HG03135 (cell line): ENCODE results near the gene RASGEF1B.
A peak's percentile ranks its signal among the peaks of the same experiment; 100 is the strongest.
"Not testable (repeated sequence)": the region's sequence is repeated elsewhere in the genome, so short reads cannot be mapped to it uniquely, and the experiment has no call there.

Experiments used
- ATAC-seq: cut with Tn5 transposase; IDR thresholded peaks from one replicate; pipeline ENCODE4 v1.9.1; 2021; ENCODE audit warnings: mild to moderate bottlenecking, moderate library complexity; ENCODE audit not compliant: unreplicated experiment

RASGEF1B gene

DNA sequence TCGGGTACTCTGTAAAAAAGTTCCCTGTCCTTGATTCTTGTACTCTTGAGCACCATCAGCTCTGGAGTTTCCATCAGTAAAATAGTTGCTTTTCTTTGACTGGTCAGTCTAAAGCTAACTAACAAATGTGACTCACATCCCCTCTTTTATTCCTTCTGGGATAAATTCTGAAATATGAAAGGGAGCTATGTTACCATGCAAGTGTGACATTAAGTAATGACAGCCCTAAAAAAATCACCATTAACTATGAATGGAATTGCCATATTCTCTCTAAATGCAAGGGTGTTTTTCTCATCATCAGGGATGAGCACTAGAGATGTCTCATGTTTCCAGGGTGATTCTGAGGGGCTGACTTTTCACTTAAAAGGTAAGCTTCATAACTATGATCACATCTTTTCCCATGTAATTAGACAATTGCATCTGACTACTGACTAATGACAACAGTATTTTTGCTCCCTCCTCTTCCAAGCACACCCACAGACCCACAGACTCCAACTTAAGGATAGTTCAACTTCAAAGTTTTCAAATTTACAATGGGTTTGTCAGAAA is 26.9 kb upstream of the RASGEF1B start:
- no peak for ATAC-seq

DNA sequence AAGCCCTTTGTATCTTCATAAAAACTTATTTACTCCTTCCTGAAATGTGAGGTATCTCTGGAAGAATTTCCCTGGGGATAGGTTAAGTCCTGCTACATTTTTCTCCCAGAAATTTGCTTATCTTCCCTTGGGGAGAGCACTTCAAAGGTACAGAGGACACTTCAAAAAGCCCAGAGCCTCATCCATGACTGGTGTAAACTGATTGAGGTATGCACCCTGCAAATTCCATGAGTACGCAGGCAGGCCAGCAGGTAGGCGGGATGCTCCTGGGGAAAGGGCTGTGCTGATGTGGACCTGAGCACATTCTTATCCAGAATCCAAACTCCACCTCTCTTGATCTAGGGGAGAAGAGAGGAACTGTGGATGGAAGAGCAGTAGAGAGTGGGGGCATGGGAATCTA is 26.3 kb upstream of the RASGEF1B start:
- no peak for ATAC-seq

DNA sequence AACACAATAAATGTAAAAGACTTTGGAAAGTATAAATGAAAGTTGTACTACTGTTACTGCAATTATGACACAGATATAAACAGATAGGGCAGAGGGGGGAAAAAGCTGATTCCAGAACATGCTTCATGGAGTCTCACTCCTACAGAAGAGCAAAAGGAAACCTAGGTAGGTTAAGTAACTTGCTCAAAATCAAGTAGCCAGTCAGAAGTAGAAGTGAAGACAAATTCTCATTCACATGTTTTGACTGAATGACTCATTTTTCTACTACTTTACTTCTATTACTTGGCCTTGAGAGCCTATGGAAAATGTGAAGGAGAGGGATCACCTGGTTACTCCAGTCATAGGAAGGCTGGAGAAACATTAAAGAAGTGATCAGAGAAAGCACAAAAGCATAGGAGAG is 23.6 kb upstream of the RASGEF1B start:
- no peak for ATAC-seq

DNA sequence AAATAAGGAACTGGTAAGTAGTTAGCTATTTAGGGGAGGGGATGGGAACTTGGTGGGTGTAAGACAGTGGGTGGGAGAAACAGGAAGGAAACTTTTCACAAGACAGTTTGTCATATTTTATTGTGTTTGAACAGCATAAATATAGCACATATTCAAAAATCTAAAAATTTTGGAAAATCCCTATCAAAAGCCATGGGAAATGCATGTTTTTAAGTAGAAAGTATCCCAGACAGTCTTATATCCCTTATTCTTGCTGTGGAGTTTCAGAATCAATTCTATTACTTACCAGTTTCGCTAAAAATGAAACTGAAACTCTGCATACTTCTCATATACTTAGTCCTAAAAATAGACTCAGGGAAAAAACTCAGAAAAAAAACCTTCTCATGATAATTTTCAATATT is 22.3 kb upstream of the RASGEF1B start:
- peak; percentile 78 for ATAC-seq

DNA sequence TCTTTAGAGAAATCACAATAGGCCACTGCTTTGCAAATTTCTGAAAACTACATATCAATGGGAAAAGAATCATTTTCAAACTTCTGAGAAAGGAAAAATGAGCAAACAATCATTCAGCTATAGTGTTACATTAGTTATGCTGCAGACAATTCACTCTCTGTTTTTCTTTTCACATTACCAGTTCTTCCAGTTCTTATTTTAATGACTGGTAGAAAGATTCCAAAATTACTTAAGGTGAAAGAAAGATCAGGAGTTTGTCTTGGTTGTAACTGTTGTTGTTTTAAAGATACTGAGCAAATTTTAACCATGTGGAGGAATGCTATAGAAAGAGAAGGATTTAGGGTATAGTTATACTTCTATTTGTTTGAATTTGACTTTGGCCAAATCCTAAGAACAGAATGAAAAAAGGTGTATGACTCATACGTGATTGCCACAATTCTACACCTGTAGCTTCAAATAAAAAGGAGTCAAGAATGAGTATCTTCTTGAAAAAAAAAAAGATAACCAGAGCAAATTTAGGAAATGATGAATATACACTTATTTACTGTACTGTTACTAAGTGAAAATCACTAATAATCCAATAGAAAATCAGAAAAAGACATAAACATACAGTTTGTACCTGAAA is 21.0 kb upstream of the RASGEF1B start:
- no peak for ATAC-seq

DNA sequence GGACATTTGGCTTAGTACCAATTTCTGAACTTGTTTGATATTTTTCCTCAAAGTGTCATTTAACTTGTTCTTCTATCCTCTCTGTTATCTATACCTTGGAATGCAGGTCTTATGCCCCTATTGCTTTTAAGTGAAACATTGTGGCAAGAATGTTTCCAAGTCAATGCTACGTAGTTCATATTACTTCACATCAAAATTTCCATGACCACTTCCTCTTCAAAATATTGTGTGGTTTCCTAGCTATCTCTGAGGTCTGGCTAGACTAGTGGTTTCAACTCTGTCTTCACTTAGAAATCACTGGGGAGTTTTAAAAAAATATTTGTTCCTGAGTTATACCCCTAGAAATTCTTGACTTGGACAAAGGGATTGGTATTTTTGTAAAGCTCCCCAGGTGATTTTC is 20.2 kb upstream of the RASGEF1B start:
- peak; percentile 46 for ATAC-seq

DNA sequence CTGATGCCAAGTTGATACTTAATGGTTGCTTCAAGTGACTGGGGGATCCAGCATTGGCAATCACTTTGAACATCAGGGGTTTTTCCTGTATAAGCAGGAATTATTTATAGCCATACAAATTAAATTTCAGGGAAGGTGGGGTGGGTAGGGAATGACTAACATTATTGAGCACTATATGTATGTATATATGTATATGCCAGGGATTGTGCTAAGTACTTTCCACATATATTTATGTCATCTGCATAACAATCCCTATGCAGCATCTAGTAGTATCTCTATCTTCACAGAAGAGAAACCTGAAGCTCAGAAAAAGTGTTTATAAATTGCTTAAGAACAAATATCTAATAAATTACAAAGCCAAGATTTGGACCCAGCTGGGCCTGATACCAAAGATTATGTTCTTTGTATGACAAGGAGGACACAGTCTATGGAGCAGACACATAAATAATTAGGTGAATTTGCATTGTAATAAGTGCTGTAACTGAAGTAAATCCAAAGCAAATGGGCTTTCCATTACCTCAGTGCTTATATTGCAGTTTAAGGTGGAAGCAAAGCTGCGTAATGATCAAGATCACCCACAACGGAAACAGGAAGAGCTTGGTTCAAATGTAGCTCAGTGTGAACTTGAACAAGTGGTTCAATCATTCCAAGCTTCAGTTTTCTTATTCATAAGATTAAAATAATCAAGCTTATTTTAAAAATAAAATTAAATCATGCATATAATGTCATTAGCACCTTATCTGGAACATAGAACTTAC is 18.9 kb upstream of the RASGEF1B start:
- ATAC-seq: no peak

DNA sequence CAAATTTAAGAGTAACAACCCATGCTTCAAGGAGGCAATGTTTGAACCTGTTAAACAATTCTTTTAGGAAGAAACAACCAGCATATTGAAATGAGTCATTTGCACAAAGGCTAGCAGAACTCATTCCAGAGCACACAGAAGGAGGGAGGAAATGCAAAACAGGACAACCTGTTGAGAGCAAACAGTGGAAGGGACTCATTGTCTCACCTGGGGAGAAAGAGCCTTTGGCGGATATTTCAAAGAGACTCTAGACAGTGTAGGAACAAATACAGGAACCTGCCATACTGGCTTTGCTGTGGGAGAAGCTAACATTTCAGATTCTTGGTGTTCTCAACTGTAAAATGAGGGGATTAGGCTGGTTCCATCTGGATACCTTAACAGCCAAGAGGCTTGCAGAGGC is 14.8 kb upstream of the RASGEF1B start:
- no peak for ATAC-seq

DNA sequence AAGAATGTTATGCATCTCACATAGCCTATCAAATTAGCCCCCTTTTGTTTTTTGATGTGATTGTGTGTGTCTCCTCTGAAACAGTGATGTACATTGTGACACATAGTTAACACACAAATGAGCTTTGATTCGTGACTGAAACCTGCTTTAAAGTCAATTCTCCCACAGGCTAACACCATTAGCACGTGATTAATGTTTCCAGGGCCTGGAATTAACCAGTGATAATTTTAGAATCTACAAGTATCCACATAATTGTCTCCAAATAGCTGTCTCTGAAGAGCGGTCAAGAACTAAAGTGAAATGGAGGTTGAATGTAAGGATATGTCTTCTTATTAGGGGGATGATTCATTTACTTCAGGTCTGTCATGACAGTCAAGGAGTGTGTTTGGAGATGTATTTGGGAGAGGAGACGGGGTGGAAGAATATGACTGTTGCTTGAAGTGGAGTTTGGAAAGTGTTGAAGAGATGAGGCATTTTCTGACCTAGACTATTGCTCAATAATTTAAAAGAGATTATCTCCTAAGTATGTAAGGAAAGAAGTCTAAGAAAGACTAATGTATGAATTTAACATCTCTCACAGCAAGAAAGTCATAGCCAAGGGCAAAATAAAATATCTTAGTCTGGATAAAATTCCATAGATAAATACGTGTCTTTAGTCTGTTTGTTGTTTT is 13.7 kb upstream of the RASGEF1B start:
- ATAC-seq: no peak

DNA sequence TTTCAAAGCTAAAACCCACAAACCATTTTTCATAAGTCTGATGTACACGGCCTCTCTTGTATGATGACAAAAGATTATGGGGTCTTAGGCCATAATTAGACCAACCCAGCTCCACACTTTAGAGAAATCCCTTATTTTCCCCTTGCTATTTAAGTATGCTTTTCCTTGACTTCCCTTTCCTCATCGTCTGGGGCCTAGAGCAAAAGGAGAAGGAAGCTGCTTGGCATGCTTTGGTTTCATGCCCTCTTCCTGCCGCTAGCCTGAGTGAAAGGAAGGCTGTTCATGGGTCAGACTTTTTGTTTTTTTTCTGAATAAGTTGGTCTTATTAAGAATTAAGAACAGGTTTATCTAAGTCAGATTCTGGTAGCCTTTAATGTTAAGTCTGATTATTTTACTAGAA is 10.6 kb upstream of the RASGEF1B start:
- ATAC-seq: no peak

DNA sequence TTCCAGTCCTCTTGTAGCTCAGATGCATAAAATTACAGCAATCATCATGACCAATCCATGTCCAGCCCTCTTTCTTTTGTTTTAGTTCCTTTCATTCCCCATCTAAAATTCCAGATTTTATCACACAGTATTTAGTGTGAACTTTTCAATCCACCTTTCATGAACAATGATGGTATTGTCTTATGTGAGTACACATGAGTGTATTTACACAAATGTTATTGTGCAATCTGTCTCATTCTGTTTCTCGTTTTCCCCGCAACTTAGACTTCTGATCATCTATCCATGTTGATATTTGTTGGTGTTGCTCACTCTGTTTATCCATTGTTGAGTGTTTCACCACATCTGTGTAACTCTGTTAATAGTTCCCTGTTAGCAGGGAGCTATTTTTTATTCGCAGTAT is 9.4 kb upstream of the RASGEF1B start:
- no peak for ATAC-seq

DNA sequence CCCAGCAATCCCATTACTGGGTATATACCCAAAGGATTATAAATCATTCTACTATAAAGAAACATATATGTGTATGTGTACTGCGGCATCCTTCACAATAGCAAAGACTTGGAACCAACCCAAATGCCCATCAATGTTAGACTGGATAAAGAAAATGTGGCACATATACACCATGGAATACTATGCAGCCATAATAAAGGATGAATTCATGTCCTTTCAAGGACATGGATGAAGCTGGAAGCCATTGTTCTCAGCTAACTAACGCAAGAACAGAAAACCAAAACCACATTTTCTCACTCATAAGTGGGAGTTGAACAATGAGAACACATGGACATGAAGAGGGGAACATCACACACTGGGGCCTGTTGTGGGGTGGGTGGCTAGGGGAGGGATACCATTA is 7.9 kb upstream of the RASGEF1B start:
- not testable (repeated sequence) for ATAC-seq

DNA sequence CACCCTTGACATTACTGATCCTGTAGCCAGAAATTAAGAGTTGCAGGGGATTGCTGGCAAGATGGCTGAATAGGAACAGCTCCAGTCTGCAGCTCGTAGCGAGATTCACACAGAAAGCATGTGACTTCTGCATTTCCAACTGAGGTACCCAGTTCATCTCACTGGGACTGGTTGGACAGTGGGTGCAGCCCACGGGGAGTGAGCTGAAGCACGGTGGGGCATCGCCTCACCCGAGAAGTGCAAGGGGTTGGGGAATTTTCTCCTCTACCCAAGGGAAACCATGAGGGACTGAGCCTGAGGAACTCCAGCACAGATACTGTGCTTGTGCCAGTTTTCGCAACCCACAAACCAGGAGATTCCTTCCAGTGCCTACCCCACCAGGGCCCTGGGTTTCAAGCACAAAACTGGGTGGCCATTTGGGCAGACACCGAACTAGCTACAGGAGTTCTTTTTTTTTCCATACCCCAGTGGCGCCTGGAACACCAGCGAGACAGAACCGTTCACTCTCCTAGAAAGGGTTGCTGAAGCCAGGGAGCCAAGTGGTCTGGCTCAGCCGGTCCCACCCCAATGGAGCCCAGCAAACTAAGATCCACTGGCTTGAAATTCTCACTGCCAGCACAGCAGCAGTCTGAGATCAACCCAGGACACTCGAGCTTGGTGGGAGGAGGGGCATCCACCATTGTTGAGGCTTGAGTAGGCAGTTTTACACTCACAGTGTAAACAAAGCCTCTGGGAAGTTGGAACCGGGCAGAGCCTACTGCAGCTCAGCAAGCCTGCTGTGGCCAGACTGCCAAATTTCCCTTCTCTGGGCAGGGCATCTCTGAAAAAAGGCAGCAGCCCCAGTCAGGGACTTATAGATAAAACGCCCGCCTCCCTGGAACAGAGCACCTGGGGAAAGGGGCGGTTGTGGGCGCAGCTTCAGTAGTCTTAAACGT is 1.9 kb upstream of the RASGEF1B start:
- ATAC-seq: not testable (repeated sequence)

DNA sequence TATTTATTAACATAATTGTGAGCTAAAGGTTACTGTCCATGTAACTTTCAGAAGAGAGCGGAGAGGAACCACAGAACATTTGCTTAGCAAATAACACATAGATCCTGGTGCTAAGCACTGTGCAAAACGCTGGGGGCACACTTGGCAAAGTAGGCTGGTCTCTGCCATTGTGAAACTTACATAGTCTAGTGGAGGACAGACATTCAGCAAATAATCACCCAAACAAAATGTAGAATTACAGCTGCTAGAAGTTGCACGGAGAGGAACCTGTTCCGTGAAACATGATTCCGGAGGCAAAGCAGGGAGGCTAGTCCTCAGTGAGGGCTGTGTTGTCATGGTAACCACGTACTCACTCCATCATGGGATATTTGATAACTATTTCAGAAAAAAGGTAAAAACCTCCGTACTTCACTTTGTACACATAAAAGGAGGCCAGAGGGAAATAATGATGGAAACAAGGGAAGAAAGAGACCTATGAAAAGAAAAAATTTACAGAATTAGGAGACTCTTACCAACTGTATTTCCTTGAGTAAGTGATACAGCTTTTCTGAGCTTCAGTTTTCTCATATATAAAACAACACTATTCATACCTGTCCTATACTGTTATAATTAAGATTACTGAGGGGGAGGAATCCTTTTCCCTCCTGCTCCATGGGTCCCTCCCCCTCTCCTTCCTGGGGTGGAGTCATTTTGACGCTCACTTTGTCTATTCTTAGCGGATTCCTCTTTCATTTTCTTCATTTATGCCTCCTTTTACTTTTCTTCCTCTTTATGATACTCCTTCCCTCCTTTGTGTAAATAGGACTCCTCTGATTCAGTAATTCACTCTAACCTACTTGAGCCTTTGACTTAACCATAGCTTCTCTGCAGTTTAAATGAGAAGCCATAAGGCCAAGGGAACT is 825 bp upstream of the RASGEF1B start:
- peak; percentile 60 for ATAC-seq

DNA sequence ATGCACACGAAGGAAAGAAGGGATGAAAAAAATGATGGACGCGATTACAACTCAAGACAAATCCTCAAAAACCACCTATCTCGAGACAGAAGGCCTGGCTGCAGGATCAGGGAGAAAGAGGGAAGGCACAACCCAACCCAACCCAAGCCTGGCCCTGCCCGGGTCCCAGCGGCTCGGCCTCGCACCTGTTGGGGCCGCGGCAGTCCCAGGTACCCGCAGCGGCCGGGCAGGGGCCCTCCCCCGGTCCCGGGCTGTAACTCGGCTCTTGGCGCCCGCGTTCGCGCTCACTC is 464 bp downstream of the RASGEF1B start:
- ATAC-seq: no peak

DNA sequence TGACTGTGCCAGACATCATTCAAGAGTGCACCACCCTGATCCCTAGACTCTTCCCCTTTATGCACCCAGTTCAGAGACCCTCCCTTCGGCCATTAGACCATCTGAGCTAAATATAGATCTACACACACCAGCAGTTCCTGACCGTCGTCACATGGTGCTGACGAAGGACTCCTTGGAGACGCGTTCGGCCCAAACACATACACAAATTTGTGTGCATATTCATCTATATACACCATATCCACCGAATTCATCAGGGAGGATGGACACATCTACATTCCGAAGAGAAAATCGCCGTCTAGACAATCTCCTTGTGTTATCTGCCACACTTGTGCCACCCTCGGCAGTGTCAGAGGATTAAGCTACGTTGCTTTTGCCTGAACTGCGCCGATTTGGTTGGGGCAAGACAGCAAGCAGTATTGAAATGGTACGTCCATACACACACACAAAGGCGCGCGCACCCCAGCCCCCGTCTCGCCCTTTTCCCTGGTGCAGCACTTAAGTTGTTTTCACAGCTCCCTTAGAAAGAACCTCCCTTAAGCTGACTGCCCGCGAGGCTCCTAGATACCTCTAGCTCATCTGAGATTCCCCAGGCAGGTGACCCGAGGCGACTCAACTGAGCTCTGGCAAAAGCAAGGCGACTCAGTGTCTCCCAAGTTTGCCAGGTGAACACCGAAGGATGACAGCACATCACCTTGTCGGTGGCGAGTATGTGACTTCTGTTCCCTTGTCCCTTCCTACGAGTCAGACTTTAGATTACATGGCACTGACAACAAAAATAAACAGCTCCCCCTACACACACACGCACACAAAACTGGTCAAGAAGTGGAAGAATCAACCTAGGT is 1.0 kb downstream of the RASGEF1B start:
- ATAC-seq: no peak

DNA sequence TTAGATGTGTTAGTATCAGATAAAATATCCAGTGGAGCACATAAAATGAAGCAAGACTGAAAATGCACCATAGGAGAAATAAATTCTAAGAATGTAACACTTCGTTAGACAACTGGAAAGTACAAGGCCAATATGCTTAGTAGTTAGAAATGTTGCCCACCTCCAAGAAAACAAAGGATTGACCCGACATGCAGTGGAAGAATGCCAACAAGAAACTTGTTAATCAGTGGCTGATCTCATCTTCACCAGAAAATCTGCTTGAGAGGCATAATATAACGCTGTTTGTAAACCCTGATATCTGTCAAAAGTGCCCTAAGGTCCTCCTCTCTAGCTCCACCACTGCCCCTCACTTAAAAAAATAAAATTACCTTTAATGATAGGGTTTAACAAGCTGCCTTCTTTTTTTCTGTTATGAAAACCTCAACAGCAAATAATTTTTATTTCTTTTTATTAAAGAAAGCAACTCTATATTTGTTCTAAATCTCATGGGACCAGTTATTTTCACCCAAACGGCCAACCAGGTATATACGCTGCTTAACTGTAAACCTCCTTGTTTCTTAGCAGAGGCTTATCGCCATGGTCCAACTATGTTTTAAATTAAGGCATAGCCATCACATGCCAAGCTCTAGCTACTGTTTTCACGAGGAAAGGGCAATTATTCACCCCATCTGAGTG is 1.8 kb downstream of the RASGEF1B start:
- ATAC-seq: no peak

DNA sequence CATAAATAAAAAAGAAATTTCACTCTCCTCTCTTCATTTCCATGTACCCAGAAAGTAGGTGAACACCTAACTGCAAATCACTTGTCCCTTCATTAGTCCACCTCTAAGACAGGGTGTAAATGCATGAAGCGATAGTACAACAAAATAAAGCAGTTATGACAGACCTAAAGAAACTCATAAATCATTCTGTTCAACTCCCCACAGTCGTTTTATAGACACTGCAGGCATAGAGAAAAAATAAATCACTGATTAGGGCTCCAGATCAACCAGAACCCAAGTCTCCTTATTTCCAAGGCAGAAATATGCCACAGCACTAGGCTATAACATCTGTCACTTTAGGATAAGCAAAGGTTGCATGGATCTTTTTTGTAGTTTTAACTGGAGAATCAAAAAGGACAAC is 3.0 kb downstream of the RASGEF1B start:
- no peak for ATAC-seq

DNA sequence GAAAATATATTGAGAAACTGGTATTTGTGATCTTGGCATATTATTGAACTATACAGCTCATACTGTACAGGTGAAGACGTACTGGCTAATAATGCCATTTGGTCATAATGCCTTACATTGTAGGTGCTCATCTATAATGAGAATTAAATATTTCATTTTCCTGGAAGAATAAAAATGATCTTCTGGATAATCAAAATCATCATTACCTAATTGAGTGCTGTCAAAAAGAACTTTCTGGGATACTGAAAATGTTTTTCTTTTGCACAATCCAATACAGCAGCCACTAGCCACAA is 4.1 kb downstream of the RASGEF1B start:
- no peak for ATAC-seq
